Left ventricle myocardium inferior (tissue), 1 donor: Measurements from ENCODE around the gene CORO2B. TPM values are rescaled to one million over a fixed set of nuclear protein-coding genes. Genes with fewer than 3 reads are reported as not detected.

Experiments used
- DNase-seq: peaks from one replicate; pipeline ENCODE4 v3.0.0-alpha.2; 2020
- H3K27ac ChIP-seq: fragments of 200-600 bp; replicated peaks from 2 replicates; pipeline ENCODE4 v1.8.0; 2021
- H3K27me3 ChIP-seq: fragments of 200-600 bp; 2 replicates; pipeline ENCODE4 v1.8.0; 2021; ENCODE audit warnings: low read depth
- H3K36me3 ChIP-seq: fragments of 200-600 bp; 2 replicates; pipeline ENCODE4 v1.8.0; 2021
- H3K4me1 ChIP-seq: fragments of 200-600 bp; 2 replicates; pipeline ENCODE4 v1.8.0; 2021
- H3K4me3 ChIP-seq: fragments of 200-600 bp; 2 replicates; pipeline ENCODE4 v1.8.0; 2021; ENCODE audit warnings: mild to moderate bottlenecking, moderate library complexity
- H3K9me3 ChIP-seq: fragments of 200-600 bp; replicated peaks from 2 replicates; pipeline ENCODE4 v1.8.0; 2021
- intact Hi-C: fragments of 100-400 bp; cut with micrococcal nuclease; formaldehyde crosslinking; loops from one replicate; pipeline ENCODE4 v1.11.0; 2022
- total RNA-seq: library from RNA; stranded (reverse); fragmentation: NEBNext Ultra II Directional; extraction: Animal tissue kit (Norgen Biotek cat#: 25700); gene quantifications from one replicate; pipeline ENCODE4 v1.2.1, GENCODE V29; 2021
- TF ChIP-seq, protein P1 (sequence below): fragments of 200-600 bp; IDR thresholded peaks from 2 replicates; pipeline ENCODE4 v1.8.0; 2021; ENCODE audit warnings: antibody characterized with exemption, mild to moderate bottlenecking, borderline replicate concordance
- donor health status: DM: no; HTN: yes; CAD: no; lungs with severe emphysema.

CORO2B gene
- total RNA-seq, 1 donor from 2014 or later: 5.0 TPM

DNA sequence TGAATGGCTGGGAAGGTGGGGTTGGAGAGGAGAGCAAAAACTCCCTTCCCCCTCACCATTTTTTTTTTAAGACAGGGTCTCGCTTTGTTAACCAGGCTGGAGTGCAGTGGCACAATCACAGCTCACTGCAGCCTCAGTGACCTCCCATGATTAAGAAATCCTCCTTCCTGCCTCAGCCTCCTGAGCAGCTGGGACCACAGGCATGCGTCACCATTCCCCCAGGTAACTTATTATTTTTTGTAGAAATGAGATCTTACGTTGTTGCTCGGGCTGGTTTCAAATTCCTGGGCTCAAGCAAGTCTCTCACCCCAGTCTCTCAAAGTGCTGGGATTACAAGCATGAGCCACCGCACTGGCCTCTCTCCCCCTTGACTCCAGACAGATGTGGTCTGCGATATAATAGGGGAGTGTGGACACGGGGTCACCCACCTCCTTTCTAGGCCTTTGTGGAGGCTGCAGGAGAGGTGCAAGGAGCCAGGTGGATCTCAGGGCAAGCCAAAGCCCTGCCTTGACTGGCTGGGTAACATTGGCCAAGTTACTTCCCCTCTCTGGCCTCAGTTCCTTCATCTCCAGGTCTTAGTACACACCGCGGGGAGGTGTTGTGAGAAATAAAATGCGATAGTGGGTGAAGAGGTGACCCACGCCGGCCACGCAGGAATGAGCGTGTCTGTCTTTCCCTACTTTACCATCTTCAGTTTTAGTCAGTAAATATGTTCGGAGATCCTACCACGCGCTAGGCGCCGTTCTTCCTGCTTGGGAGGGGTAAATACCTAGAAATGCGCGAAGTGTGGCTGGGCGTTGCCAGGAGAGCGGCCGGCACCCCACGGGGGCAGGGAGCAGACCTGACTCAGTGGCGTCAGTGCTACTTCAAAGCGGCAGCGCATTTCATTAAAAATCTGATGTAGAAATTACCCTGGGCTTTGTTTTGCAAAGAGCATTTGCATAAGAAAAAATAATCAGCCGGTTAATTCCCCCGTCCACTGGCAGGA, 20.2 kb upstream of the CORO2B start:
- DNase-seq: no peak
- no peaks in the 10 kb centered on the region for H3K9me3 ChIP-seq
- peaks cover 16% of the 10 kb centered on the region for H3K4me1 ChIP-seq
- TF ChIP-seq, protein P1, sequence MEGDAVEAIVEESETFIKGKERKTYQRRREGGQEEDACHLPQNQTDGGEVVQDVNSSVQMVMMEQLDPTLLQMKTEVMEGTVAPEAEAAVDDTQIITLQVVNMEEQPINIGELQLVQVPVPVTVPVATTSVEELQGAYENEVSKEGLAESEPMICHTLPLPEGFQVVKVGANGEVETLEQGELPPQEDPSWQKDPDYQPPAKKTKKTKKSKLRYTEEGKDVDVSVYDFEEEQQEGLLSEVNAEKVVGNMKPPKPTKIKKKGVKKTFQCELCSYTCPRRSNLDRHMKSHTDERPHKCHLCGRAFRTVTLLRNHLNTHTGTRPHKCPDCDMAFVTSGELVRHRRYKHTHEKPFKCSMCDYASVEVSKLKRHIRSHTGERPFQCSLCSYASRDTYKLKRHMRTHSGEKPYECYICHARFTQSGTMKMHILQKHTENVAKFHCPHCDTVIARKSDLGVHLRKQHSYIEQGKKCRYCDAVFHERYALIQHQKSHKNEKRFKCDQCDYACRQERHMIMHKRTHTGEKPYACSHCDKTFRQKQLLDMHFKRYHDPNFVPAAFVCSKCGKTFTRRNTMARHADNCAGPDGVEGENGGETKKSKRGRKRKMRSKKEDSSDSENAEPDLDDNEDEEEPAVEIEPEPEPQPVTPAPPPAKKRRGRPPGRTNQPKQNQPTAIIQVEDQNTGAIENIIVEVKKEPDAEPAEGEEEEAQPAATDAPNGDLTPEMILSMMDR: no peak
- intact Hi-C loops: loop anchor here (5.0 kb wide), 1 partner anchor 114 kb away; no protein-coding TSS in a partner anchor
- H3K36me3 ChIP-seq: no peaks in the 10 kb centered on the region
- H3K4me3 ChIP-seq: peak overlapping the region; percentile 67
- H3K27ac ChIP-seq: peak overlapping the region; percentile 34
- peaks cover 6% of the 10 kb centered on the region for H3K27me3 ChIP-seq

DNA sequence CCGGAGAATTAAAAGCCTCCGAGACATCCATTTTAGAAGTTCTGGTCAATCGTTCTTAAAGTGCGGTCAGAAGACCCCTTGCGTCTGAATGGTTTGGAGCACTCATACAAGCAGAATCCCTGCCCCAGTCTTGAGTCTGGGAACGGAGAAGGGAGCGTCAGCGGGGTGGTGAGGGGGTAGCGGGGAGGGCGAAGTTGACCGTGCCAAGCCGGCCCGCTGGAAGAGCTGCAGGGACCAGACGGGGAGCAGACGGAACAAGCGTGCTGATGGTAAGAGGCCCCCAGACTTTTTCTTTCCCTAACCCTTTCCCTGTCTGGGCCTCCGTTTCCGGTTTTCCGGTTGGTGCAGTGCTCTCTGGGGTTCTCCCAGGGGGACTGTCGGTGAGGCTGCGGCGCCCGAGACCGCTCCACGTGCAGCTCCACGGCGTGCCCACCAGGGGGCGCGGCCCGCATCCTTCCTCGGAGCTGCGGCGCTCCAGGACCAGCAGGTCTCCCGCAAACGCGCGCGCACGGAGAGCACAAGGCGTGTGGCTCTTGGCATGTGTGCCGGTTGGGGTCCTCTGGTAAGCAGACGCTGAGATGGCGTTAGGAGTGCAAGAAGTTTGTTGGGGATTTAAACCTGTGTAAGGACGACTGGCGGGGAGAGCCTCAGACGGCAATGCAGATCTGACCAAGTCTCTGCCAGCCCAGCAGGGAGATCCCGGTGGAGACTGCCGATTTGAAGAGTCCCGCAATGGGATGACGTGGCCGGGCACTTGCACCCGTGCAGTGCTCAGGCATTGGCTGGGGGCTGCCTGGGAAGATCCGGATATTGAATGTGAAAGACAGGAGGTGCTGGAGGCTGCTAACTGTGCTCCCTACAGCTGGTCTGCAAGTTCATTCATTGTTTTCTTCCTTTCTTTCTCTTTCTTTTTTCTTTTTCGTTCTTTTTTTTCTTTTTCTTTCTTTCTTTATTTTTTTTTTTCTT, 19.2 kb upstream of the CORO2B start:
- H3K4me3 ChIP-seq: peak overlapping the region; percentile 67
- intact Hi-C loops: loop anchor here (5.0 kb wide), 1 partner anchor 113 kb away; no protein-coding TSS in a partner anchor
- peaks cover 6% of the 10 kb centered on the region for H3K27me3 ChIP-seq
- H3K27ac ChIP-seq: peak overlapping the region; percentile 34
- H3K36me3 ChIP-seq: no peaks in the 10 kb centered on the region
- TF ChIP-seq, protein P1: peak; percentile 96
- no peaks in the 10 kb centered on the region for H3K9me3 ChIP-seq
- peaks cover 16% of the 10 kb centered on the region for H3K4me1 ChIP-seq
- DNase-seq: peak; percentile 83

DNA sequence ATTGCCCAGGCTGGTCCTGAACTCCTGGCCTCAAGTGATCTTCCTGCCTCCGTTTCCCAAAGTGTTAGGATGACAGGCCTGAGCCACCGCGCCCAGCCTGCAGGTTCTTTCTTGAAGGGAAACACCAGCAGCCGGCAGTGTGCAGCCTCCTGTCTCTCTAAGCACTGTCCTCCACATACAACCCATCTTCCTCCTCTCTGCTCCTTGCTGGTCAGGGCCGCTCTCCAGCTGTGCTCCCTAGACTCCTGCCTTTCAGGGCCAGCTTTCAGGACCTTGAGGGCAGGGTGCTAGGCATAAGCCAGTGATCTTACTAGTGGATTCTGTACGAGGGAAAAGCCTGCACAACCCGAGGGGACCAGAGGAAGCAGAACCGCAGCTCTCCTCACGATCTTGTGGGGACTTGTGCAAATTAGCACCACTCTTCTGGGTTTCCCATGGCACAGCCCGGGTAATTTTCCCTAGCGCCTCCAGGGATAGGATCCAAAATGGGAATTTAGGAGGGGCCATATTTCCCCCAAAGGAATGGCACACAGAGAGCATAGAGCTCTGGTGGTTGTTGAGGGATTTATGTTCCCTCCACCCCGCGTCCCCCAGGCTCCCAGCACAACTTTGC, 18.2 kb upstream of the CORO2B start:
- Histone ChIP-seq H3K4me1 (peaks cover 16% of the 10 kb centered on the region), H3K27me3 (peaks cover 6% of the 10 kb centered on the region), H3K9me3 (no peaks in the 10 kb centered on the region), H3K4me3 (no peak overlapping the region), H3K27ac (no peak overlapping the region), H3K36me3 (no peaks in the 10 kb centered on the region)
- no peak for DNase-seq
- intact Hi-C loops: no loop called here
- TF ChIP-seq, protein P1: no peak

DNA sequence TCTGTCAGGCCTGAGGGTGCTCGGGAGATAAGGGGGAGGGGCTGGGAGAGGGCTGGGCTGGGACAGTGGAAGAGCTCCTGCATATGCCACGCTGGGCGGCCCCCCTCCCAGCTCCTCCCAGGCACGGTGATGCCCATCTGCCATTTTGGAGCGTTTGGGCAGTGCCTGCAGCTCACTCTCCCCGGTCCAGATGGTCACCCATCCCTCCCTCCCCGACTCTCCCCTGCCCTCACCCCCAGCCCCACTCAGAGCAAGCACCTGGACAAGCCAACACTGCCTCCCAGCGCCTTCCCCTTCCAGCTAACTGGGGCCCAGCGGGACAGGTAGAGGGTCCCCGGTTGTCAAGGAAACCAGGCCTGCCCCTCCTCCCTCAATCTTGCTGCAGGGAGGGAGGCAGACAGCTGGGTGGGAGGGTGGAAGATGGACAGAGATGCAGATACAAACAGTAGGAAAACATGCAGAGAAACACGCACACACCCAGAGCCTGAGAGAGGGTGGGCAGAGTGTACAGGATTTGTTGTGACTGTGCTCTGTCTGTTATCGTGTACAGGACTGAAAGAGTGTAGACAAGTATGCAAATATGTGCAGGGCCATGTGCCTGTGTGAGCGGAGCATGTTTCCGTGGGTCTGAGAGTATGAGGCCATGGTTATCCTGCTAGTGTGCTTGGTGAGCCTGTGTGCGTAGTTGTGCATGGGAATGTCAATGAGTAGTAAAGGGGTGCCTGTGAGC, 17.5 kb upstream of the CORO2B start:
- H3K36me3 ChIP-seq: no peaks in the 10 kb centered on the region
- no peak for DNase-seq
- no peak overlapping the region for H3K4me3 ChIP-seq
- intact Hi-C loops: no loop called here
- H3K27me3 ChIP-seq: peaks cover 6% of the 10 kb centered on the region
- H3K9me3 ChIP-seq: no peaks in the 10 kb centered on the region
- H3K27ac ChIP-seq: no peak overlapping the region
- H3K4me1 ChIP-seq: peaks cover 16% of the 10 kb centered on the region
- TF ChIP-seq, protein P1: no peak
